IPS-15b (cell line): ENCODE measurements around the gene CMTM2.

Source experiments
- H3K27me3 ChIP-seq: one replicate; pipeline ENCODE4 v1.6.1; 2013; ENCODE audit warnings: low read length; ENCODE audit not compliant: control insufficient read depth, insufficient read depth
- H3K36me3 ChIP-seq: one replicate; pipeline ENCODE4 v1.6.1; 2013; ENCODE audit warnings: low read length; ENCODE audit not compliant: control insufficient read depth, insufficient read depth
- H3K4me1 ChIP-seq: one replicate; pipeline ENCODE4 v1.6.1; 2013; ENCODE audit warnings: mild to moderate bottlenecking, low read length; ENCODE audit not compliant: control insufficient read depth, insufficient read depth
- H3K4me3 ChIP-seq: one replicate; pipeline ENCODE4 v1.5.1; 2013; ENCODE audit warnings: low read depth, low read length
- H3K9ac ChIP-seq: one replicate; pipeline ENCODE4 v1.6.1; 2013; ENCODE audit warnings: low read depth, mild to moderate bottlenecking, low read length
- H3K9me3 ChIP-seq: one replicate; pipeline ENCODE4 v1.6.1; 2013; ENCODE audit warnings: mild to moderate bottlenecking, low read length; ENCODE audit not compliant: control insufficient read depth, insufficient read depth

The CMTM2 gene, protein sequence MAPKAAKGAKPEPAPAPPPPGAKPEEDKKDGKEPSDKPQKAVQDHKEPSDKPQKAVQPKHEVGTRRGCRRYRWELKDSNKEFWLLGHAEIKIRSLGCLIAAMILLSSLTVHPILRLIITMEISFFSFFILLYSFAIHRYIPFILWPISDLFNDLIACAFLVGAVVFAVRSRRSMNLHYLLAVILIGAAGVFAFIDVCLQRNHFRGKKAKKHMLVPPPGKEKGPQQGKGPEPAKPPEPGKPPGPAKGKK

DNA sequence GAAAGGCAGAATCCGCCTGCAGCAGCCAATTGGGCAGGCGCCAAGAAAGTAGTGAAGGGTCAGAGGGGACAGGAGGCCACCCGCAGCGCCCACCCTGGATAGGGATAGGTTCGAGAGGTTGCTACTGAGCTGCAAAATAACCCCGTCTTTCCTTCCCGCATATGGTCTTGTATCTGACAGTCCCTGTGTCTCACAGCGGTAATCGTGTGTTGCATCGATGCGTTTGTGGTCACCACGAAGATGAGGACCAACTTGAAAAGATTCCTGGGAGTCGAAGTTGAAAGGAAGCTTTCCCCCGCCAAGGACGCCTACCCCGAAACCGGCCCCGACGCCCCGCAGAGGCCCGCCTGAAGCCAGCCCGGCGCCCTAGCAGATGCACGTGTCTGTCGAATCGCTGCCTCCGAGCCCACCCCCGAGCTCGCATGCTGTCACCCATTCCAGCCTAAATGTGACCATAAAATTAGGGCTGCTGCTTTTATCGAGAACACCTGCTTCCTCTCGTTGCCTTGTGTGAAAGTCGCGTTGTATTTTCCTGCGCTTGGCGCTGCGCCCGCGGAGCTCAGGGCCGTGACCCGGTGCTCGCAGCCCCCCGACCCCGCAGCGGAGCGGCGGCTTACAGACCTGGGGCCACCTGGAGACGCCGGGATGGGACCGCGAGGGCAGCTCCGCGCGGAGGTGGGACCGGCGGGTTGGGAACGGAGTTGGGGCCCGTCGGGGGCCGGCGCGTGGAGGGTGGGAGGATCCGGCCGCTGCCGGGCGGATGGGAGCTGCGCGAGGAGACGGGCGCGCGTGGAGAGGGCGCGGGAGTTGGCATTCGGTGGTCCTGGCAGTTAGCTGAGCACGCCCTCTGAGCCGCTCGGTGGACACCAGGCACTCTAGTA is at the start of gene CMTM2:
TSS of gene CMTM2 (plus strand) at position 813 of the 881 bp plus-strand sequence. CDS start 145 bp downstream, outside the sequence.
- no peak within 1 kb of the TSS for H3K9ac ChIP-seq
- peaks cover 8% of the 10 kb centered on the region for H3K4me1 ChIP-seq
- H3K36me3 ChIP-seq: no peaks in the 10 kb centered on the region
- H3K9me3 ChIP-seq: no peaks in the 10 kb centered on the region
- H3K4me3 ChIP-seq: peak within 1 kb of the TSS; percentile 50
- H3K27me3 ChIP-seq: peaks cover 51% of the 10 kb centered on the region

DNA sequence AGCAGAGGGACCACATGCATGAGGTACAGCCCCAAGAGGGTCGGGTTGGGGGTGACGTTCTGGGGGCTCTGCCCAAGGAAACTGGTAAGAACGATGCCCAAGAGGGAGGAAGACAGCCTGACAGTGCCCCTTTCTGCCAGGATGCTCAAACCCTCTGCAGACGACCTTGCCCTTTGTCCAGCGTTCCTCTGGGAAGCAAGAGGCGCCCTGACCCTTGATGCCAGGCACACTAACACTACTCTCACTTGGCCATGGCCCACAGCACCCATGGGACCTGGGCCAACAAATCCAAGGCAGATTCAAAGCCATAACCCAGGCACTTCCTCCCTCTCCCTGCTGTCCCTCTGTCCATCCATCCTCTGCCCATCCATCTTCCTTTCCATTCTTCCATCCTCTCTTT is 49.8 kb upstream of the CMTM2 start:
- H3K9ac ChIP-seq: no peak overlapping the region
- no peak overlapping the region for H3K4me3 ChIP-seq
- H3K36me3 ChIP-seq: no peaks in the 10 kb centered on the region
- H3K9me3 ChIP-seq: no peaks in the 10 kb centered on the region
- no peaks in the 10 kb centered on the region for H3K4me1 ChIP-seq
- H3K27me3 ChIP-seq: no peaks in the 10 kb centered on the region

- H3K4me3 ChIP-seq: no peak overlapping the region
- H3K4me1 ChIP-seq: no peaks in the 10 kb centered on the region
- H3K9ac ChIP-seq: no peak overlapping the region
- H3K9me3 ChIP-seq: no peaks in the 10 kb centered on the region
- no peaks in the 10 kb centered on the region for H3K27me3 ChIP-seq
- H3K36me3 ChIP-seq: no peaks in the 10 kb centered on the region
These were observed 44.9 kb upstream of the CMTM2 start for GRCh38 chr16:66534376-66534799.

GRCh38 chr16:66536525-66536924 is 42.7 kb upstream of the CMTM2 start:
- Histone ChIP-seq H3K4me1 (no peaks in the 10 kb centered on the region), H3K27me3 (no peaks in the 10 kb centered on the region), H3K36me3 (no peaks in the 10 kb centered on the region)

GRCh38 chr16:66537236-66537635 is 42.0 kb upstream of the CMTM2 start:
- no peak overlapping the region for H3K9ac ChIP-seq
- H3K4me3 ChIP-seq: no peak overlapping the region
- peaks cover 4% of the 10 kb centered on the region for H3K4me1 ChIP-seq
- no peaks in the 10 kb centered on the region for H3K9me3 ChIP-seq
- H3K36me3 ChIP-seq: no peaks in the 10 kb centered on the region
- no peaks in the 10 kb centered on the region for H3K27me3 ChIP-seq

More at GRCh38 chr16:66536525-66536924, 42.7 kb upstream of the CMTM2 start:
- no peak overlapping the region for H3K9ac ChIP-seq
- H3K9me3 ChIP-seq: no peaks in the 10 kb centered on the region
- H3K4me3 ChIP-seq: no peak overlapping the region

- Histone ChIP-seq H3K4me3 (no peak overlapping the region), H3K4me1 (peaks cover 4% of the 10 kb centered on the region), H3K27me3 (no peaks in the 10 kb centered on the region), H3K36me3 (no peaks in the 10 kb centered on the region), H3K9ac (no peak overlapping the region), H3K9me3 (no peaks in the 10 kb centered on the region)
These were observed 40.4 kb upstream of the CMTM2 start for GRCh38 chr16:66538910-66539309.

DNA sequence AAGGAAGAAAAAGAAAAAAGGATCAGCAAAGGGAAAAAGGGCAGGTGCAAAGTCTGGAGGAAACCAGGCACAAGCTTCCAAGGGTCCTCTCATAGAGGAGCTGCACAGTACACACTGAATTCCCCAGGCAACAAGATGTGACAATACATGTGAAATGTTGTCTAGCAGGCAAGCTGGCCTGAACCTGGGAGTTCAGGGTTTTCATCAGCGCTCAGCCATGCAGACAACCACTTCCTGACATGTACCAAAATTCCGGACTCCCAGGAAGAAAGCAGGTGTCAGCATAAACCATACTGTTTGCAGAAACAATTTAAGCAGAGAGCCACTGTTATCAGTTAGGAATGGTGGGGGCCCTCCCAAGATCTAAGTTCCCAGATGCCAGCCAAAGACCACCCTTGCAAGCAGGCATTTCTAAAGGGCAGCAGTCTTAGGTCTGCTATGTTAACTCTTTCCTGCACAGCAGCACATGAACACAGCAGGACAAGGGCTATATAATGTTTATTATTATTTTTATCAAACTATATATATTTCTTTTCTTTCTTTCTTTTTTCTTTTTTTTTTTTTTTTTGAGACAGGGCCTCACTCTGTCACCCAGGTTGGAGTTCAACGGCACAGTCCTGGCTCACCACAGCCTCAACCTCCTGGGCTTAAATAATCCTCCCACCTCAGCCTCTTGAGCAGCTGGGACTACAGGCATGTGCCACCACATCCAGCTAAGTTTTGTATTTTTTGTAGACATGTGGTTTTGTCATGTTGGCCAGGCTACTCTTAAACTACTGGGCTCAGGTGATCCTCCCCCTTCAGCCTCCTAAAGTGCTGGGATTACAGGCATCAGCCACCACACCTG is 39.4 kb upstream of the CMTM2 start:
- Histone ChIP-seq H3K27me3 (no peaks in the 10 kb centered on the region), H3K4me1 (peaks cover 4% of the 10 kb centered on the region), H3K9me3 (no peaks in the 10 kb centered on the region), H3K4me3 (no peak overlapping the region), H3K9ac (no peak overlapping the region), H3K36me3 (no peaks in the 10 kb centered on the region)

DNA sequence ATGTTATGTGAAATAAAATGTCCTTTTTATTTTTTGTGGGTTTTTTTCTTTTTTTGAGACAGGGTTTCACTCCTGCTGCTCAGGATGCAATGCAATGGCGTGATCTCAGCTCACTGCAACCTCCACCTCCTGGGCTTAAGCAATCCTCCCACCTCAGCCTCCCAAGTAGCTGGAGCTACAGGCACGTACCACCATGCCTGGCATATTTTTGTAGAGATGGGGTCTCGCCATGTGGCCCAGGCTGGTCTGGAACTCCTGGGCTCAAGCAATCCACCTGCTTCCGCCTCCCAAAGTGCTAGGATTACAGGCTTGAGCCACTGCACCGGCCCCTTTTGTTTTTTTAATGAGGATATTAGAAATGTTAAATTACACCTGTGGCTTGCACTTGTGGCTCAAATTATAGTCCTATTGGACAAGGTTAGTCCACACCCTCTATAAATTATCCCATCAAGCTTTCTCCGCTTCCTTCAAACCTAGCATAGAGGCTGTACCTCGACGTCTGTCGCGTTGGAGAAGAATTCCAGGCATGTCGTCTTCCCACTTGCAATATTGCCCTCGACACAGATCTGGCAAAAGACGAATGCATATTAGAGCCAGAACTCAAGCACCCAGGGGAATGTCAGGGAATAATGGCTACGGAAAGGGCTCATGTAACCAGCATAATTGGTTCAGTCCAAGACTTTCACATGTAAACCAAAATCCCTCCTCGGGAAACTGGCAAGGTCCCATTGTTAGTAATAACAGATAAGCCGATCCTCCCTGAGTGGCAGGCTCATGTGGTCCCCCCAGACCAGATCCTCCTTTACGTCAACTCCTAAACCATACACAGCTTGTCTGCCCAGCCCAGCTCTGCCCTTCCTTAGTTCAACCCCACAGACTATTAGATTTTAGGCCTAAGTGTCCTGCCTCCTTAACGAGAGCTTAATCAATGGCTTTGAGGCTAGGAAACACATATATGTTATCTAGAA is 37.6 kb upstream of the CMTM2 start:
- H3K4me3 ChIP-seq: no peak overlapping the region
- H3K9ac ChIP-seq: no peak overlapping the region
- H3K4me1 ChIP-seq: peaks cover 4% of the 10 kb centered on the region
- no peaks in the 10 kb centered on the region for H3K27me3 ChIP-seq
- H3K36me3 ChIP-seq: no peaks in the 10 kb centered on the region
- no peaks in the 10 kb centered on the region for H3K9me3 ChIP-seq

GRCh38 chr16:66542396-66542795 is 36.9 kb upstream of the CMTM2 start:
- H3K9ac ChIP-seq: no peak overlapping the region
- H3K36me3 ChIP-seq: no peaks in the 10 kb centered on the region
- H3K27me3 ChIP-seq: no peaks in the 10 kb centered on the region
- no peaks in the 10 kb centered on the region for H3K9me3 ChIP-seq
- H3K4me1 ChIP-seq: peaks cover 4% of the 10 kb centered on the region
- H3K4me3 ChIP-seq: no peak overlapping the region

DNA sequence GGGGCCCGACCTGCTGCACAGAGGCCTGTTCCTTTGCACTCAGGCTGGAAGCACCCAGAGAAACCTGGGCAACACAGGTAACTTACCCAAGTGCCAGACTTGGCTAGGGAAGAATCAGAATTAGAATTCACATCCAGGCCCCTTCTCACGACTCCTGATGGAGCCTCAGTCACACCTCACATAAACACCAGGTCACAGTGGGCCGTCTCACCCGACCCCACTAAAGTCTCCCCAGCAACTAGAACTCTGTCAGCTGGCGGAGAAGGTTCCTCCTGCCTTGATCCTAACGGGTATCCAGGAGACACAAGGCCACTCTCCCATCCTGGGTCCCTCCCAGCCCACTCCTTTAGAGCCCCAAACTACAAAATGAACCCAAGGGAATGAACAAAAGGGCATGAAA is 35.7 kb upstream of the CMTM2 start:
- H3K9me3 ChIP-seq: no peaks in the 10 kb centered on the region
- no peaks in the 10 kb centered on the region for H3K27me3 ChIP-seq
- H3K4me3 ChIP-seq: no peak overlapping the region
- H3K36me3 ChIP-seq: no peaks in the 10 kb centered on the region
- H3K4me1 ChIP-seq: peaks cover 4% of the 10 kb centered on the region
- no peak overlapping the region for H3K9ac ChIP-seq
